ENCODE measurements around the gene STC2. TPM values are rescaled to one million over a fixed set of nuclear protein-coding genes. Genes with fewer than 3 reads are reported as not detected.

Gene STC2
- total and polyA plus RNA-seq, 2 experiments from 2014 or later, result 65.2 to 138 TPM

DNA sequence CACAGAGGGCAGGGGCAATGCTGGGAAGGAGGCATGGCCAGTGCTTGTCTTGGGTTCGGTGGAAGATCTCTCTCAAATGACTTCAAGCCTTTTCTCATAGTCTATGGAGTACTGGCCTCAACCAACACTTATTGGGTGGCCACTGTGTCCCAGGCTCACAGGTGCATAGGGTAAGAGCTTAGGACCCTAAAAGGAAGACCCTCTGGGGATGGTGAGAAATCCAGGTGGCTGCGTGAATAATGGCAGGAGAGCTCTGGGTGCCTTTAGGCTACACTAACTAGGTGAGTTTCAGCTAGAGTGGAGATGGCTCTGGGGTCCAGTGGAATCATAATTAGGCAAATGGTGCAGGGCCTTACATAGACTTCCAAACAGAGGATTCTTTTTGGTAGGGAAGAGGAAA lies 9.9 kb downstream of the STC2 start:
- peaks cover 45% of the 10 kb centered on the region for H3K36me3 ChIP-seq
- TF ChIP-seq, protein P1, sequence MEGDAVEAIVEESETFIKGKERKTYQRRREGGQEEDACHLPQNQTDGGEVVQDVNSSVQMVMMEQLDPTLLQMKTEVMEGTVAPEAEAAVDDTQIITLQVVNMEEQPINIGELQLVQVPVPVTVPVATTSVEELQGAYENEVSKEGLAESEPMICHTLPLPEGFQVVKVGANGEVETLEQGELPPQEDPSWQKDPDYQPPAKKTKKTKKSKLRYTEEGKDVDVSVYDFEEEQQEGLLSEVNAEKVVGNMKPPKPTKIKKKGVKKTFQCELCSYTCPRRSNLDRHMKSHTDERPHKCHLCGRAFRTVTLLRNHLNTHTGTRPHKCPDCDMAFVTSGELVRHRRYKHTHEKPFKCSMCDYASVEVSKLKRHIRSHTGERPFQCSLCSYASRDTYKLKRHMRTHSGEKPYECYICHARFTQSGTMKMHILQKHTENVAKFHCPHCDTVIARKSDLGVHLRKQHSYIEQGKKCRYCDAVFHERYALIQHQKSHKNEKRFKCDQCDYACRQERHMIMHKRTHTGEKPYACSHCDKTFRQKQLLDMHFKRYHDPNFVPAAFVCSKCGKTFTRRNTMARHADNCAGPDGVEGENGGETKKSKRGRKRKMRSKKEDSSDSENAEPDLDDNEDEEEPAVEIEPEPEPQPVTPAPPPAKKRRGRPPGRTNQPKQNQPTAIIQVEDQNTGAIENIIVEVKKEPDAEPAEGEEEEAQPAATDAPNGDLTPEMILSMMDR (IDR thresholded peaks at IDR 0.05; ENCODE audit: low read depth, low read length), result no peak
- no peak overlapping the region for H3K4me3 ChIP-seq
- no peaks in the 10 kb centered on the region for H3K9me3 ChIP-seq (ENCODE audit: low read depth)
- H3K27me3 ChIP-seq, result no peaks in the 10 kb centered on the region
- H3K4me1 ChIP-seq (ENCODE audit: low read depth), result peaks cover 14% of the 10 kb centered on the region
- no peak for DNase-seq (ENCODE audit: low read depth in 1 of 2, low spot score in 1 of 2)
- H3K27ac ChIP-seq, result no peak overlapping the region

DNA sequence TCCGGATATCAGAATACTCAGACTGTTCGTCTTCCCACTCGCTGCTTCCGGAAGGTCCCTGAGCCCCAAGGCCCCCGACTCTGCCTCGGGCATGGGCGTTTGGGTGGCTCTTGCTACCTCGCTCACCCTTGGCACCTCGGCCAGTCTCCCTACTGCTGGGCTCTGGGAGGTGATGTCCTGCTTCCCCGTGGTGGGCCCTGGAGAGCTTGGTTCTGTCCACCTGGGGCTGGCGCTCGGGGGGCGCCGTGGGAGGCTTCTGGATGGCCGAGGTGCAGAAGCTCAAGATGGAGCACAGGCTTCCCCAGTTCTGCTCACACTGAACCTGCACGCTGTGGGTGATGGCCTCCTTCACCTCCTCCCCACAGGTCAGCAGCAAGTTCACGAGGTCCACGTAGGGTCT lies 10.4 kb downstream of the STC2 start:
- H3K9me3 ChIP-seq (ENCODE audit: low read depth), result no peaks in the 10 kb centered on the region
- peaks cover 40% of the 10 kb centered on the region for H3K36me3 ChIP-seq
- no peak overlapping the region for H3K27ac ChIP-seq
- H3K27me3 ChIP-seq, result no peaks in the 10 kb centered on the region
- H3K4me3 ChIP-seq, result no peak overlapping the region
- no peak for DNase-seq (ENCODE audit: low read depth in 1 of 2, low spot score in 1 of 2)
- TF ChIP-seq, protein P1 (IDR thresholded peaks at IDR 0.05; ENCODE audit: low read depth, low read length), result no peak
- H3K4me1 ChIP-seq (ENCODE audit: low read depth), result peaks cover 14% of the 10 kb centered on the region

DNA sequence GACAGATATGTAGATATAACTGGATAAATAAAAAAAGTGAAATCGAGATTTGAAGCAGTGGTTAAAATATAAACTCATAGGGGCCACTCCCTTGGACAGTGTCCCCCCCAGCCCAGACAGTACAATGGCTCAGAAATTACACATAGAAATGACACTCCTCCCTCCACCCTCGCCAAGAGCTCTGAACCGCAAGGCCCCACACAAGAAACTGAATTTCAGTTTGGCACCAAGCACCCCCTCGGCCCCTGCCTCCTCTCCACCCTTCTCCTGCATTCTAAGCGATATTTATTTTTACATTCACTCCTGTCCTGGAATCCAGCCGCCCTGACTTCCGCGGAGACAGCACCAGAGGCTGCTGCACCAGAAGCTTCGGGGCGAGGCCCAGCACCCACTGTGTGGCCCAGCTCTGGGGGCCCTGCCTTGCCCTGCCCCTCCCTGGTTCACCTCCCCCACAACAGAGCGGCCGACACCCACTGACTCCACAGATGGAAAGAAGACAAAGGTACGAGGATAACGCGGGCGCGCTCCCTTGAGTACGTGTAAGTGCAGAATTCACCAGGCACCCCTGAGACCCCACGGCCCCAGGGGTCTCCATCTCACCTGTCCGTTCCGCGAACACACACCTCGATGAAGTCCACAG lies 11.0 kb downstream of the STC2 start:
- H3K4me1 ChIP-seq (ENCODE audit: low read depth), result peaks cover 14% of the 10 kb centered on the region
- no peak overlapping the region for H3K27ac ChIP-seq
- H3K36me3 ChIP-seq, result peaks cover 34% of the 10 kb centered on the region
- no peak for DNase-seq (ENCODE audit: low read depth in 1 of 2, low spot score in 1 of 2)
- H3K4me3 ChIP-seq, result no peak overlapping the region
- H3K9me3 ChIP-seq (ENCODE audit: low read depth), result no peaks in the 10 kb centered on the region
- no peaks in the 10 kb centered on the region for H3K27me3 ChIP-seq
- TF ChIP-seq, protein P1 (IDR thresholded peaks at IDR 0.05; ENCODE audit: low read depth, low read length), result no peak

DNA sequence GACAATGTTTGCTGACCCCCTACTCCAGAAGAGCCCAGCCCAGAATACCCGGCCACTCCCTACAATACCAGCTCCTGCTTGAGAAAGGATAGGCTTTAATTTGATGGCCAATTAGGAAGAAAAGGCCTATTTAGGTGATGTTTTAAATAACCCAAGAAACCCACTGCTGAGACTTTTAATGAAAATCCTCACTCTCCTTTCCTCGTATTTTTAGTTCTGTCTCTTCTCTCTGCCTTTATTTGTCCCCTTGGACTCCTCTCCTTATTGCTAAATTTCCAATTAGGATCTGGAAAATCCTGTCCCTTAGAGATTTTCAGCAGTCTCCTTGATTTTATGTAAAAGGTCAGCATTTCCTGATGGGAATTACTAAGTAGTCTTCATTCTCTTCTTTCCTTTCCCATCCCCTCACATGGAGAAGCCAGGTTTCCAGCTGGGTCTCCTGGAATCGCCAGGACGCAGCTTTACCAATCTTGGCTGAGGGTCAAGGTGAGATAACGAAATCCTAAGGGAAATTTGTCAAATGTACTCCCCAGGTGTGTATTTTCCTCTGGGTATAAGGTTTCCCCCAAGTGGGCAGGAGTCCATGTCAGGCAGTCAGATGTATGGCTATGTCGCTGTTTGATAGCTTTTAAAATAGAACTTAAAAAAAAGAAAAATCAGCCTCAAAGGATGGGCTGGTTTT lies 11.7 kb downstream of the STC2 start:
- H3K36me3 ChIP-seq, result peaks cover 27% of the 10 kb centered on the region
- DNase-seq (ENCODE audit: low read depth in 1 of 2, low spot score in 1 of 2), result no peak
- H3K4me1 ChIP-seq (ENCODE audit: low read depth), result peaks cover 14% of the 10 kb centered on the region
- H3K27ac ChIP-seq, result peak overlapping the region; percentile 12
- H3K9me3 ChIP-seq (ENCODE audit: low read depth), result no peaks in the 10 kb centered on the region
- TF ChIP-seq, protein P1 (IDR thresholded peaks at IDR 0.05; ENCODE audit: low read depth, low read length), result no peak
- H3K4me3 ChIP-seq, result no peak overlapping the region
- H3K27me3 ChIP-seq, result no peaks in the 10 kb centered on the region

DNA sequence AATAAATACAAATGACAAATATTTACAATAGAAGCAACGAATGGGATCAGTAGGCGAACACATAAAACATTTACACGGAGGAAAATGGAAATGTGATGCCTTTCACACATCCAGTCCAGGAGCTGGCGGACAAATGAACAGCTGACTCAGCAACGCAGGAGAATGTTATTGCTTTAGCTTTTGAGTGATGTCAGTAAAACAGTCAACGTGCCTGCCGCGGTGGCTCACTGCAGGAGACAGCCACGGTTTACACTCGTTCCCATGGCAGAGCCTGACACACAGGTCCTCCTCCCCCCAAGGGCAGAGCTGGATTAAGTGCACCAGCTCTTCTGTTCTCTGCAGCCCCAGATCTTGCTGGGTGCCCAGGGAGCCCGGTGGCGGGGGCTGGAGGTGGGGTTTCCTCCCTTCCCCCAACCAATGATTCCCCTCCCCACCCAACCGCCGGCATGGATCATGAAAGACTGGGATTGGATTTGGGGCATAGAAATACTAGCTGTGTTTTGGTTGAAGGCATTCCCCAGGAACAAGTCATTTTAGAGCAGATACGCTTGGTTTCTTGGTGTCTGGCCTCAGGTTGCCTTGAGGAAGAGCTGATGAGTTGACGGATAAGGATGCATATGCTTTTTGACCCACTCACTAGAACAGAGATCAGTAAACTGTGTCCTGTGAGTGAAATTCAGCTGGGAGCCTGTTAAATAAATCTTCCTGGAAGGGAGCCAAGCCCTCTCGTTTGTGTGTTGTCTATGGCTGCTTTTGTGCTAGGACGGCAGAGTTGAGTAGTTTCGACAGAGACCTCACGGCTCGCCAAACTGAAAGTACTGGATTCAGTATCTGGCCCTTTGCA lies 12.5 kb downstream of the STC2 start:
- Histone ChIP-seq H3K9me3 (ENCODE audit: low read depth) (no peaks in the 10 kb centered on the region), H3K27ac (peak overlapping the region; percentile 12), H3K36me3 (peaks cover 23% of the 10 kb centered on the region), H3K27me3 (no peaks in the 10 kb centered on the region), H3K4me1 (ENCODE audit: low read depth) (peaks cover 14% of the 10 kb centered on the region), H3K4me3 (no peak overlapping the region)
- TF ChIP-seq, protein P1 (IDR thresholded peaks at IDR 0.05; ENCODE audit: low read depth, low read length), result no peak
- DNase-seq (ENCODE audit: low read depth in 1 of 2, low spot score in 1 of 2), result peak; percentile 67 to 89
